Subcutaneous adipose tissue (tissue), 4 donors: ENCODE measurements around the gene TUBA4A. TPM values are rescaled to one million over a fixed set of nuclear protein-coding genes. Genes with fewer than 3 reads are reported as not detected.

Experiments
- total RNA-seq, 4 donors: library from RNA; depleted of rRNA; stranded (reverse); fragments of >200 nt; gene quantifications; one replicate each; pipeline ENCODE4 v1.1.0, GENCODE V29; 2016
- TF ChIP-seq, protein P1 (sequence below): fragments of 450-650 bp; IDR thresholded peaks from one replicate; pipeline ENCODE4 v1.5.1; 2016; ENCODE audit warnings: low read depth, mild to moderate bottlenecking, control low read depth, antibody characterized with exemption, moderate library complexity

TUBA4A gene
- total RNA-seq, 4 donors from 2014 or later: 7.2 to 31.8 (median 9.2) TPM

- TF ChIP-seq, protein P1, sequence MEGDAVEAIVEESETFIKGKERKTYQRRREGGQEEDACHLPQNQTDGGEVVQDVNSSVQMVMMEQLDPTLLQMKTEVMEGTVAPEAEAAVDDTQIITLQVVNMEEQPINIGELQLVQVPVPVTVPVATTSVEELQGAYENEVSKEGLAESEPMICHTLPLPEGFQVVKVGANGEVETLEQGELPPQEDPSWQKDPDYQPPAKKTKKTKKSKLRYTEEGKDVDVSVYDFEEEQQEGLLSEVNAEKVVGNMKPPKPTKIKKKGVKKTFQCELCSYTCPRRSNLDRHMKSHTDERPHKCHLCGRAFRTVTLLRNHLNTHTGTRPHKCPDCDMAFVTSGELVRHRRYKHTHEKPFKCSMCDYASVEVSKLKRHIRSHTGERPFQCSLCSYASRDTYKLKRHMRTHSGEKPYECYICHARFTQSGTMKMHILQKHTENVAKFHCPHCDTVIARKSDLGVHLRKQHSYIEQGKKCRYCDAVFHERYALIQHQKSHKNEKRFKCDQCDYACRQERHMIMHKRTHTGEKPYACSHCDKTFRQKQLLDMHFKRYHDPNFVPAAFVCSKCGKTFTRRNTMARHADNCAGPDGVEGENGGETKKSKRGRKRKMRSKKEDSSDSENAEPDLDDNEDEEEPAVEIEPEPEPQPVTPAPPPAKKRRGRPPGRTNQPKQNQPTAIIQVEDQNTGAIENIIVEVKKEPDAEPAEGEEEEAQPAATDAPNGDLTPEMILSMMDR: no peak
Measured at GRCh38 chr2:219279916-219280516, 26.3 kb upstream of the TUBA4A start.

DNA sequence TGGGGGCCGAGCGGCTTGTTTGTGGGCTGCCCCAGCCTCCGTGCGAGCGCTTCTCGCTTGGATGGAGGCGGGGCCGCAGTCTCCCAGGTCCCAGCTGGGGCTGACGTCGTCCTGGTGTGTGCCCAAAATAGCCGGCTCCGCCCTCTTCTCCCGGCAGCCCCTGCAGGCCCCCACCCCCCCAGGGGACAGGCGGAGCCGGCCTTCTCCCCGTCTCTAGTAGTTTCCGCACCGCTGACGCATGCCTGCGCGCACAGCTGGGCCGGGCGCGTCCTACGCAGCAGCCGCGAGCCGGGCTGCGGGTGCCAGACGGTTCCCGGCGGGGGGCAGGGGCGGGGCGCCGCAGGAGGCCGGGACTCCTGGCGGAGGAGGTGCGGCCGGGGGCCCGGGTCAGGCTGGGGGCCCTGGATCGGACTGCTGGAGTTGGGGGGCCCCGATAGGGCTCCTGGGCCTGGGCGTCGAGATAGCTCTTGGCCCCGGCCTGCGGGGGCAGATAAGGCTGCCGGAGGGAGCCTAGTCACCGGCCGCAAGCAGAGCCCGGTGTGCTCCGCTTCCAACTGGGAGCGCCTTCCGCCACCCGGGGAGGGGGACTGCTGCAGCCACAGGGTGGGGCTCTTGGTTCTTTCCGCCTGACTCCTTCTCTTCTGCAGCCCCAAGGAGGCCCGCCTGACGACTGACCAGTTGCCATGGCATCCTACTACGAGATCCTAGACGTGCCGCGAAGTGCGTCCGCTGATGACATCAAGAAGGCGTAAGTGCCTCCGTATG lies 25.6 kb upstream of the TUBA4A start, which contains the start of gene DNAJB2:
DNAJB2 (plus strand) TSS at position 216 of the 765 bp plus-strand sequence; CDS start at position 684, 468 bp downstream.
- TF ChIP-seq, protein P1: no peak

GRCh38 chr2:219278655-219279150 lies 25.0 kb upstream of the TUBA4A start:
- TF ChIP-seq, protein P1: no peak

DNA sequence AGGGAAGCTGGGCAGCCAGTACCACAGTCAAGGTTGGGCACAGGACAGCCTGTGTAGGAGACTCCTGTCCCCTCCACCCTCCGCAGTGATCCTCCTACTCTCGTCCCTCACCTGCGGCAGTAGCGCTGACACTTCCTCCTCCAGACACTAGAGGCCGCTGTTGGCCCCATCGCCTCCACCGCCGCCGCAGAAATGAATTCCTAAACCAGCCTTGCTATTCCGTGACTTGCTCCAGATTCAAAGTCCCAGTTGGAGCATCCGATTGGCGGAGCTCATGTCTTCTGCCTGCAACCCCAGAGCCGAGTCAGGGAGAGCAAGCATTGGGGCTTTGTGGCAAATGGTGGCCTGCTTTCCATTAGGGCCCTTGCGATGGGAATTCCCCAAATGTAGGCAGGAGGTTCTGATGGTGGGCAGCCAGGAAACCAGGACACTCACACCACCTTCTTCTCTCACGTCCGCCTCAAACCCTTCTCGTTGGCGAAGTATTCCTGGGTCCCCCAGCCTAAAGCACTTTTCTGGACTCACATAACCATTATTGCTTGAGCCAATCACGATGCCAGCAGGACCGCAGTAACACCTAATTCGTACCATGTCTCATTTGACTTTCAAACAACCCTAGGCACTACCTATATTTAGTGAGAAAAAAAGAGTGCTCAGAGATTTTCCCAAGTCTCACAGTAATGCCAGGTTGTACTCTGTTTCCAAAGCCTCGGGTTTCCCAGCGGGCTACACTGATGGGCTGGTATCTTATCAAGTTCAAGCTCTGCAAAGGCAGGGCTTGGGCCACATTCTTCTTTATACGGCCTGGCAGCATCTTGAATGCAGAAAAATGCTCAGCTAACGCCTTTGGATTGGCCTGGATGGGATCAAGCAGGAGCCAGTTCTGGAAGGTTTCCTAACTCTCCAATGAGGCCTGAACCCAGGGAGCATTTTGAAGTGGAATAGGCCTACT lies 24.3 kb upstream of the TUBA4A start:
- TF ChIP-seq, protein P1: no peak

GRCh38 chr2:219274361-219274921 lies 20.7 kb upstream of the TUBA4A start:
- TF ChIP-seq, protein P1: no peak

DNA sequence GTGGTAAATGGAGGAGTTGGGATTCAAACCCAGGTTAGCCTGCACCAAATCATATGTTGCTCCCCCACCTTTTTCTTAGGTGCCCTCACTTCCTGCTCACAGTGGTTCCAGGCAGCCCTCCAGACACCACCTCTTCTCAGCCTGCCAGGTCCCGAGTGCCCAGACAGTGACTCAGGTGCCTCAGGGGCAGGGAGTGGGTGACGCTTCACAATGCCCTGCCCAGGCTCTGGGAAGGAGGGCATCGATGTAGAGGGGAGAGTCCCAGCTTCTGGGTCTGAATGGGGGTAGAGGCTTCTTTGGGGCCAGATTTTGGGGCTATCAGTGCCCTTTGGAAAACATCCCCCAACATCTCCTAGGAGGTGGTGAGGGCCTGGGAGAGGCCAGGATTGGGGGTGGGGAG lies 20.2 kb upstream of the TUBA4A start:
- TF ChIP-seq, protein P1: no peak
